Measurements from ENCODE around the gene AGO1.

DNA sequence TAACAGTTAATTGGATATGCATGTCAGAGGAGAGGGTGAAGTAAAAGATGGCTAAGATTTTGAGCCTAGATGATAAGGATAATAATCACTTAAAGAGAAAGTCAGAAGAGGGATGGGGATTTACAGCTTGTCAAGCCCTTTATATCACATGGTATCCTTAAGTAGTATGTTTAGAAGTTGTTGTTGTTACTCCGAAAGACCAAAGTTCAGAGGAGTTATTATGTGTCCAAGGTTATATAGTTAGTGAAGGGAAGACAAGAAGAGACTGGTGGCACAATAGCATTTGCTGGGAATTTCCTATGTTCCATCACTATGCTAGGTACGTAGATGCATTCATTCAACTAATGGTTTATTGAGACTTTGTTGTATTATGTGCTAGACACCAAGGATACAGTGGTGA lies 30.8 kb upstream of the AGO1 start:
- TF ChIP-seq, protein P1, sequence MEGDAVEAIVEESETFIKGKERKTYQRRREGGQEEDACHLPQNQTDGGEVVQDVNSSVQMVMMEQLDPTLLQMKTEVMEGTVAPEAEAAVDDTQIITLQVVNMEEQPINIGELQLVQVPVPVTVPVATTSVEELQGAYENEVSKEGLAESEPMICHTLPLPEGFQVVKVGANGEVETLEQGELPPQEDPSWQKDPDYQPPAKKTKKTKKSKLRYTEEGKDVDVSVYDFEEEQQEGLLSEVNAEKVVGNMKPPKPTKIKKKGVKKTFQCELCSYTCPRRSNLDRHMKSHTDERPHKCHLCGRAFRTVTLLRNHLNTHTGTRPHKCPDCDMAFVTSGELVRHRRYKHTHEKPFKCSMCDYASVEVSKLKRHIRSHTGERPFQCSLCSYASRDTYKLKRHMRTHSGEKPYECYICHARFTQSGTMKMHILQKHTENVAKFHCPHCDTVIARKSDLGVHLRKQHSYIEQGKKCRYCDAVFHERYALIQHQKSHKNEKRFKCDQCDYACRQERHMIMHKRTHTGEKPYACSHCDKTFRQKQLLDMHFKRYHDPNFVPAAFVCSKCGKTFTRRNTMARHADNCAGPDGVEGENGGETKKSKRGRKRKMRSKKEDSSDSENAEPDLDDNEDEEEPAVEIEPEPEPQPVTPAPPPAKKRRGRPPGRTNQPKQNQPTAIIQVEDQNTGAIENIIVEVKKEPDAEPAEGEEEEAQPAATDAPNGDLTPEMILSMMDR (IDR thresholded peaks at IDR 0.05) = no peak
- no peak for TF ChIP-seq POLR2A (IDR thresholded peaks at IDR 0.05)

Measured in heart left ventricle (tissue), 13 donors.